SK-N-SH (cell line): ENCODE results near the gene FTO. TPM values are rescaled to one million over a fixed set of nuclear protein-coding genes. Genes with fewer than 3 reads are reported as not detected.

ENCODE experiments used
- CTCF ChIA-PET: fragments of 300-600, 350-600 bp; formaldehyde crosslinking; extraction: SDS; loops from one replicate; lab custom pipeline; 2021; lab: Yijun Ruan, JAX
- POLR2A ChIA-PET: fragments of 350-600 bp; sonication (Branson Sonifier 250); formaldehyde crosslinking; extraction: SDS; loops from one replicate; lab custom pipeline; 2020; ENCODE audit warnings: antibody characterized with exemption, inconsistent platforms; lab: Yijun Ruan, JAX
- DNase-seq: peaks from one replicate; pipeline ENCODE4 v3.0.0; 2012
- H2AFZ ChIP-seq: fragments of 200-600 bp; sonication (generic); 2 replicates; pipeline ENCODE4 v1.8.1; 2016; ENCODE audit warnings: antibody characterized with exemption, mild to moderate bottlenecking, low read depth
- H3F3A ChIP-seq: fragments of 200-600 bp; sonication (generic); replicated peaks from 2 replicates; pipeline ENCODE3; 2016; ENCODE audit warnings: antibody characterized with exemption, mild to moderate bottlenecking; ENCODE audit not compliant: insufficient read depth
- H3K27ac ChIP-seq, 2 experiments: fragments of 200-500 bp in 1 of 2; fragments of 200-600 bp in 1 of 2; sonication (Bioruptor generic) in 1 of 2; sonication (generic), shearing (Covaris generic) in 1 of 2; 2 replicates each; pipeline versions ENCODE4 v1.5.1 to v1.6.1; 2014 to 2016; ENCODE audit warnings: low read depth in 2 of 2, inconsistent platforms in 1 of 2, low read length in 1 of 2, mild to moderate bottlenecking in 1 of 2, mixed read lengths in 1 of 2
- H3K27me3 ChIP-seq: fragments of 200-600 bp; sonication (generic), shearing (Covaris generic); 2 replicates; pipeline ENCODE4 v1.6.1; 2016; ENCODE audit warnings: mixed run types; ENCODE audit not compliant: insufficient read depth
- H3K36me3 ChIP-seq, 2 experiments: fragments of 200-500 bp in 1 of 2; fragments of 200-600 bp in 1 of 2; sonication (Bioruptor generic) in 1 of 2; sonication (generic) in 1 of 2; replicated peaks in 1 of 2; 2 replicates each; pipeline versions ENCODE3 to v1.5.1; 2014 to 2016; ENCODE audit warnings: low read length in 1 of 2, mild to moderate bottlenecking in 1 of 2; ENCODE audit not compliant: insufficient read depth in 2 of 2, control insufficient read depth in 1 of 2
- H3K4me1 ChIP-seq, 2 experiments: fragments of 200-500 bp in 1 of 2; fragments of 200-600 bp in 1 of 2; sonication (Bioruptor generic) in 1 of 2; sonication (generic), shearing (Covaris generic) in 1 of 2; 2 replicates each; pipeline versions ENCODE4 v1.5.1 to v1.6.1; 2014 to 2016; ENCODE audit warnings: low read depth in 1 of 2, low read length in 1 of 2, mixed run types in 1 of 2; ENCODE audit not compliant: insufficient read depth in 2 of 2, control insufficient read depth in 1 of 2
- H3K4me2 ChIP-seq: fragments of 200-600 bp; sonication (generic), shearing (Covaris generic); 2 replicates; pipeline ENCODE4 v1.6.1; 2017; ENCODE audit warnings: mixed run types
- H3K4me3 ChIP-seq, 2 experiments: fragments of 200-500 bp in 1 of 2; fragments of 200-600 bp in 1 of 2; sonication (Bioruptor generic) in 1 of 2; sonication (generic), shearing (Covaris generic) in 1 of 2; 2 replicates each; pipeline versions ENCODE4 v1.5.1 to v1.8.1; 2014 to 2016; ENCODE audit warnings: low read depth in 2 of 2, inconsistent platforms in 1 of 2, low read length in 1 of 2, mild to moderate bottlenecking in 1 of 2, mixed read lengths in 1 of 2, moderate library complexity in 1 of 2
- H3K79me2 ChIP-seq: fragments of 200-600 bp; sonication (generic); 2 replicates; pipeline ENCODE4 v1.8.1; 2017; ENCODE audit warnings: mild to moderate bottlenecking; ENCODE audit not compliant: insufficient read depth
- H3K9ac ChIP-seq: fragments of 200-600 bp; sonication (generic); 2 replicates; pipeline ENCODE4 v1.6.1; 2017; ENCODE audit warnings: mixed run types
- H3K9me2 ChIP-seq: fragments of 200-600 bp; sonication (generic); 2 replicates; pipeline ENCODE4 v1.6.1; 2017; ENCODE audit warnings: mixed run types
- H3K9me3 ChIP-seq: fragments of 200-600 bp; sonication (generic); 2 replicates; pipeline ENCODE4 v1.6.1; 2017; ENCODE audit warnings: mixed run types, mild to moderate bottlenecking, moderate library complexity
- H4K20me1 ChIP-seq: fragments of 200-600 bp; sonication (generic); 2 replicates; pipeline ENCODE4 v1.6.1; 2017; ENCODE audit warnings: mild to moderate bottlenecking, mixed run types; ENCODE audit not compliant: insufficient read depth
- CTCF ChIP-seq: fragments of 200-600 bp; sonication (generic); IDR thresholded peaks from 2 replicates; pipeline ENCODE4 v1.6.1; 2017; ENCODE audit warnings: antibody characterized with exemption, mild to moderate bottlenecking, moderate library complexity
- ELF1 ChIP-seq: IDR thresholded peaks from 2 replicates; pipeline ENCODE4 v1.4.0; 2012
- FOSL2 ChIP-seq: IDR thresholded peaks from 2 replicates; pipeline ENCODE4 v1.4.0; 2012; ENCODE audit warnings: low read depth, mild to moderate bottlenecking, moderate library complexity, borderline replicate concordance
- FOXM1 ChIP-seq: IDR thresholded peaks from 2 replicates; pipeline ENCODE4 v1.4.0; 2012; ENCODE audit warnings: low read depth, mild to moderate bottlenecking
- GABPA ChIP-seq: IDR thresholded peaks from 2 replicates; pipeline ENCODE4 v1.4.0; 2012; ENCODE audit warnings: low read depth, mild to moderate bottlenecking
- GATA2 ChIP-seq: sonication (generic); formaldehyde crosslinking; IDR thresholded peaks from 2 replicates; pipeline ENCODE4 v1.5.0; 2020; ENCODE audit warnings: mild to moderate bottlenecking, missing genetic modification reagents
- IRF3 ChIP-seq: fragments of 150-350 bp; IDR thresholded peaks from 2 replicates; pipeline ENCODE4 v1.6.1; 2016; ENCODE audit warnings: mild to moderate bottlenecking, low read depth, low read length
- JUND ChIP-seq: IDR thresholded peaks from 2 replicates; pipeline ENCODE4 v1.4.0; 2012
- NFIC ChIP-seq: IDR thresholded peaks from 2 replicates; pipeline ENCODE4 v1.4.0; 2012; ENCODE audit warnings: borderline replicate concordance
- NRF1 ChIP-seq: IDR thresholded peaks from 2 replicates; pipeline ENCODE4 v1.6.1; 2012; ENCODE audit warnings: low read depth, mild to moderate bottlenecking, low read length
- POLR2AphosphoS5 ChIP-seq: IDR thresholded peaks from 2 replicates; pipeline ENCODE4 v1.6.1; 2012; ENCODE audit warnings: low read depth, low read length
- SIN3A ChIP-seq: IDR thresholded peaks from 2 replicates; pipeline ENCODE4 v1.6.1; 2012; ENCODE audit warnings: low read depth, mild to moderate bottlenecking, low read length, moderate library complexity, borderline replicate concordance
- SMC3 ChIP-seq: IDR thresholded peaks from 2 replicates; pipeline ENCODE4 v1.6.1; 2012; ENCODE audit warnings: low read depth, low read length, improper control_type of control experiment
- TCF12 ChIP-seq: IDR thresholded peaks from 2 replicates; pipeline ENCODE4 v1.4.0; 2012
- TEAD4 ChIP-seq: IDR thresholded peaks from 2 replicates; pipeline ENCODE4 v1.4.0; 2012; ENCODE audit warnings: mild to moderate bottlenecking, borderline replicate concordance; ENCODE audit not compliant: insufficient read depth
- YY1 ChIP-seq: IDR thresholded peaks from 2 replicates; pipeline ENCODE4 v1.4.0; 2012; ENCODE audit warnings: low read depth, mild to moderate bottlenecking
- WGBS: methylation state at CpG from one replicate; pipeline ENCODE4 v1.1.6; 2017; ENCODE audit warnings: low lambda C conversion rate; 5-methylcytosine and 5-hydroxymethylcytosine counted together
- polyA plus RNA-seq, 3 experiments: library from polyadenylated mRNA; depleted of rRNA; stranded (reverse); fragments of >200 nt; gene quantifications; 2 replicates each; pipeline ENCODE4 v1.2.3, GENCODE V29; 2012
- TF ChIP-seq, protein P1 (sequence below): IDR thresholded peaks from 2 replicates; pipeline ENCODE4; 2012
- TF ChIP-seq, protein P2 (sequence below): fragments of 150-350 bp; IDR thresholded peaks from 2 replicates; pipeline ENCODE4 v1.6.1; 2017; ENCODE audit warnings: antibody characterized with exemption, low read length, low read depth, borderline replicate concordance

The FTO gene
- polyA plus RNA-seq, 1 of the 3 experiments (the other 2 are of a cell fraction): 41.2 TPM

GRCh38 chr16:53901408-53901807, 197.5 kb downstream of the FTO start:
- no peak overlapping the region for H3K4me2 ChIP-seq

DNA sequence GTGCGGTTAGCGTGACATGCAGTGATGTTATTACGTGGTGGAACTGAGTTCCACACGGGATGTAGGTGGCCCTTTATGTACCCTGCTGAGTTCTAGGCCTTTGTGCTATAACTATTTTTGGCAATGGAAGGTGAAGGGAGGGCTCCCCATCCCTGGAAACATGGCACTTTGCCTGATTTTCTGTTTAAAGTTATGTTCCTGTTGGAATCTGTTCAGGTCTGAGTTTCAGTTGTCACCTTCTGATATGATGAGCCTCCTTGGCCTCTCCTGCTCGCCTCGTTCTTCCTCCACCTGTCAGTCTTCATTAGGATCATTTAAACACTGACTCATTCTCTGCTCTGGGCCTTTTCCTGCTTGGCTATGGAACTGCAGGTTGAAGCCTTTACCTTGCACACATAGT, 200.6 kb downstream of the FTO start:
- H3K27ac ChIP-seq: no peak overlapping the region
- no peak overlapping the region for H3K4me2 ChIP-seq
- no peaks in the 10 kb centered on the region for H3K27me3 ChIP-seq
- no peak for DNase-seq
- H3K4me3 ChIP-seq: no peak overlapping the region
- no peaks in the 10 kb centered on the region for H3K79me2 ChIP-seq
- no peak overlapping the region for H3K9ac ChIP-seq
- no peaks in the 10 kb centered on the region for H3K9me2 ChIP-seq
- no peaks in the 10 kb centered on the region for H3F3A ChIP-seq
- peaks cover 1 to 8% of the 10 kb centered on the region in 2 experiments; a peak in 3 of 4 replicates for H3K4me1 ChIP-seq
- POLR2A ChIA-PET: no interaction called here
- H4K20me1 ChIP-seq: no peaks in the 10 kb centered on the region
- H3K36me3 ChIP-seq: peaks cover 0 to 2% of the 10 kb centered on the region in 2 experiments
- no peak overlapping the region for H2AFZ ChIP-seq
- CTCF ChIA-PET: no interaction called here
- 0 out of 2 replicates have a peak, but pooled peaks have one; percentile 11 for TF ChIP-seq NFIC
- TF ChIP-seq JUND: peak; percentile 17; the same call in 1 of the 2 replicates
- peak; percentile 28; the same call in 1 of the 2 replicates for TF ChIP-seq FOSL2
- TF ChIP-seq TEAD4: no peak
- no peak for TF ChIP-seq TCF12
- TF ChIP-seq ELF1: no peak
- TF ChIP-seq, protein P1, sequence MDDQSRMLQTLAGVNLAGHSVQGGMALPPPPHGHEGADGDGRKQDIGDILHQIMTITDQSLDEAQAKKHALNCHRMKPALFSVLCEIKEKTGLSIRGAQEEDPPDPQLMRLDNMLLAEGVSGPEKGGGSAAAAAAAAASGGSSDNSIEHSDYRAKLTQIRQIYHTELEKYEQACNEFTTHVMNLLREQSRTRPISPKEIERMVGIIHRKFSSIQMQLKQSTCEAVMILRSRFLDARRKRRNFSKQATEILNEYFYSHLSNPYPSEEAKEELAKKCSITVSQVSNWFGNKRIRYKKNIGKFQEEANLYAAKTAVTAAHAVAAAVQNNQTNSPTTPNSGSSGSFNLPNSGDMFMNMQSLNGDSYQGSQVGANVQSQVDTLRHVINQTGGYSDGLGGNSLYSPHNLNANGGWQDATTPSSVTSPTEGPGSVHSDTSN: peak; percentile 84
- WGBS: 74% methylated on average over 6 of the region's 6 CpGs
- H3K9me3 ChIP-seq: no peaks in the 10 kb centered on the region

More at GRCh38 chr16:53901408-53901807, 197.5 kb downstream of the FTO start:
- ChIA-PET POLR2A (no interaction called here), CTCF (interaction anchor here (1.0 to 1.8 kb wide), 3 partner anchors 8 to 10 kb away, joined by 3 to 5 read pairs (median 4); no protein-coding TSS in a partner anchor)
- no peaks in the 10 kb centered on the region for H3K9me3 ChIP-seq
- no peak overlapping the region for H3K9ac ChIP-seq
- H4K20me1 ChIP-seq: no peaks in the 10 kb centered on the region
- peaks cover 6 to 8% of the 10 kb centered on the region in 2 experiments; a peak in 3 of 4 replicates for H3K4me1 ChIP-seq
- no peaks in the 10 kb centered on the region for H3K27me3 ChIP-seq
- no peak overlapping the region for H3K27ac ChIP-seq
- H3K9me2 ChIP-seq: no peaks in the 10 kb centered on the region
- DNase-seq: no peak
- H2AFZ ChIP-seq: no peak overlapping the region
- no peak overlapping the region for H3K4me3 ChIP-seq
- 100% methylated on average over 2 of the region's 2 CpGs for WGBS
- H3K36me3 ChIP-seq: peaks cover 0 to 2% of the 10 kb centered on the region in 2 experiments
- no peaks in the 10 kb centered on the region for H3F3A ChIP-seq
- TF ChIP-seq GATA2 (CRISPR knock-in tag) (no peak), SIN3A (no peak), NRF1 (no peak), SMC3 (no peak), FOSL2 (no peak), YY1 (no peak), TCF12 (no peak), FOXM1 (no peak), NFIC (no peak)
- TF ChIP-seq, all 33 proteins: peak for 0
- H3K79me2 ChIP-seq: no peaks in the 10 kb centered on the region

- Histone ChIP-seq H3K9me3 (no peaks in the 10 kb centered on the region), H3K4me3 (no peak overlapping the region), H3K27ac (no peak overlapping the region), H3K4me2 (no peak overlapping the region), H3K4me1 (peaks cover 0 to 6% of the 10 kb centered on the region in 2 experiments; a peak in 3 of 4 replicates), H3F3A (no peaks in the 10 kb centered on the region), H4K20me1 (no peaks in the 10 kb centered on the region), H2AFZ (no peak overlapping the region), H3K79me2 (no peaks in the 10 kb centered on the region), H3K9ac (no peak overlapping the region), H3K9me2 (no peaks in the 10 kb centered on the region), H3K27me3 (no peaks in the 10 kb centered on the region), H3K36me3 (peaks cover 0 to 2% of the 10 kb centered on the region in 2 experiments)
- no peak for DNase-seq
- POLR2A ChIA-PET: no interaction called here
- CTCF ChIA-PET: no interaction called here
- TF ChIP-seq GABPA: no peak
- TF ChIP-seq SIN3A: no peak
- TF ChIP-seq IRF3: no peak
- no peak for TF ChIP-seq ELF1
- no peak for TF ChIP-seq CTCF
- TF ChIP-seq POLR2AphosphoS5: no peak
- no peak for TF ChIP-seq NRF1
- TF ChIP-seq, protein P2, sequence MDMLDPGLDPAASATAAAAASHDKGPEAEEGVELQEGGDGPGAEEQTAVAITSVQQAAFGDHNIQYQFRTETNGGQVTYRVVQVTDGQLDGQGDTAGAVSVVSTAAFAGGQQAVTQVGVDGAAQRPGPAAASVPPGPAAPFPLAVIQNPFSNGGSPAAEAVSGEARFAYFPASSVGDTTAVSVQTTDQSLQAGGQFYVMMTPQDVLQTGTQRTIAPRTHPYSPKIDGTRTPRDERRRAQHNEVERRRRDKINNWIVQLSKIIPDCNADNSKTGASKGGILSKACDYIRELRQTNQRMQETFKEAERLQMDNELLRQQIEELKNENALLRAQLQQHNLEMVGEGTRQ: no peak
Measured at GRCh38 chr16:53905028-53905427, 201.1 kb downstream of the FTO start.
